Activated CD4-positive, alpha-beta T cell treated with anti-CD3 and anti-CD28 coated beads, Interleukin-2, amount 50 U/mL, for 4 hours (primary cell): ENCODE measurements around the gene HBS1L.
A peak's percentile ranks its signal among the peaks of the same experiment; 100 is the strongest.

Source experiments
- DNase-seq, 2 experiments: peaks; one replicate each; pipeline ENCODE4 v3.0.0-alpha.2; 2020

Gene HBS1L

DNA sequence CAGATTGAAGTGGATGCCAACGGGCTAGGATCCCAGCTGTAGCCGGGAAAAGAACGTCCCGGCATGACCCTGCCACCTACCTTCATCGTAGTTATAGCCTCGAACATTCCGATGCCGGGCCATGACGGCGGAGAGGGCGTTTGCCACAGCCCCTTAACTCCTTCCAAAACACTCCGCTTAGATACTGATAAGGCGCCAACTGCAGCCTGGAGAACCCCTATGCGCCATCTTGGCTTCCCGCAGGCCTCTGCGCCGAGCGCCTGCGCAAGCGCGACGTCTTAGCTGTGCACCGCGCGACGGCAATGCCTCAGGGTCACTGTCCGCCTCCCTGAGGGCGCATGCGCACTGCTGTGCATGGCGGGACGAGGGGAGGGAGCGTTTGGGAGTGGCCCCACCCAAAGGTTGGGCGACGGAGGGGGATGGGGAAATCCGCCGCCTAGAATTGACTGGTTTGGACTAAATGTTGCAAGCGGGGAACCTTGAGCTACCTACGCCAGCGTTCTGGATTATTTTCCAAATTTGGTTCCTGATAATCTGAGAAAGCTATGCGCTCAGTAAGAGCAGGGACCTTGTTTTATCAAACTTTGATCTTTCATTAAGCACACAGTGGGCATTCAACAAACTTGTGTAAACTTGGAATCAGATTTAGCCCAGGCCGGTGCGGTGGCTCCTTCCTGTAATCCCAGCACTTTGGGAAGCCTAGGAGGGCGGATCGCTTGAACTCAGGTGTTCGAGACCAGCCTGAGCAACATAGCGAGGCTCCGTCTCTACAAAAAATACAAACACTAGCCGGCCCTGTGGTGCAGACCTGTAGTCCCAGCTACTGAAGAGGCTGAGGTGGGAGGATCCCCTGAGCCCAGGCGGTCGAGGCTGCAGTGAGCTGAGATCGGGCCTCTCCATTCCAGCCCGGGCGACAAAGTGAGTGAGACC, at the start of gene HBS1L:
HBS1L (minus strand) TSS at position 254 of the 930 bp plus-strand sequence; CDS start at position 123, 131 bp downstream.
- peak; percentile 94 to 95 for DNase-seq

DNA sequence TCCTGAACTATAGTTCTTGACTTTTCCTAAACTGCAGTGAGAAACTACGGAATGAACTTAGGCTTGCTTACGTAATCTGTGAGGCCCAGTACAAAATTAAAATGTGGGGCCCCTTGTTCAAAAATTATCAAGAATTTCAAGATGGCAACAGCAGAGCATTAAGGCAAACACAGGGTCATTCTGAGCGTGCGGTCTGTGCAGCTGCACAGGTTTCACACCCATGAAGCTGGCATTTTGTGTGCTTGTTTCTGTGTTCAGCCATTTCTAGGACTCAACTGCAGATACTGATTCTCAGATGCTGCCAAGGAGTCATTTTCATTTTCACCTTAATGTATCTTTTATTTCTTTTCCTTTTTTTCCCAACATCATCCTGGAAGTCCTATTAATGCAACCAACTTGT, 49.6 kb upstream of the HBS1L start:
- DNase-seq: no peak

DNA sequence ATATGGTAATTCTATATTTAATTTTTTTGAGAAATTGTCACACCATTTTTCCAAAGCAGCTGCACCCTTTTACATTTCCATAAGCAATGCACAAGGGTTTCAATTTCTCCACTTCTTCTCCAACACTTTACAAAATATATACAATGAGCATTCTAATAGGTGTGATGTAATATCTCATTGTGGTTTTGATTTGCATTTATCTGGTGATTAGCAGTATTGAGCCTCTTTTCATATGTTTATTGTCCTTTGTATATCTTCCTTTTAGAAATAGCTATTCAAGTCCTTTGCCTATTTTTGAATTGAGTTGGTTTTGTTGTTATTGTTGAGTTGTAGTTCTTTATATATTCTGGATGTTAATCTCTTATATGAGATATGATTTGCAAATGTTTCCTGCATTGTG, 47.6 kb upstream of the HBS1L start:
- no peak for DNase-seq

DNA sequence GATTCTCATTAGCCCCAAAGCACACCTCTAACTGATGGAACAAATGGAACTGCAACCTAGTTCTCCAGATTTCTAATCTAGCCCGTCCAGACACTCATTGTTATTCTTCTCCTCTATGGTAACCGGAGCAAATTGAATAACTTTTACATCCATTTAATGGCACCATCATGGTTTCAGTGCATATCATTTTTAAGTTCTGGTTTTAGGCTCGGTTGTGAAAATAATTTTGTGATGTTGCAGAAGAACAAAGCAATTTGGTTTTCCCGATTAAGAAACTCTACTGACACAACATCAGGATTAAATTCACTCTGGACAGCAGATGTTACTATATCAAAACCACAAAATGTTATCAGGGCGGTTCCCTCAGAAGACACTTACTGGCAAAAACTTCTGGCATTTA, 42.5 kb upstream of the HBS1L start:
- DNase-seq: no peak

DNA sequence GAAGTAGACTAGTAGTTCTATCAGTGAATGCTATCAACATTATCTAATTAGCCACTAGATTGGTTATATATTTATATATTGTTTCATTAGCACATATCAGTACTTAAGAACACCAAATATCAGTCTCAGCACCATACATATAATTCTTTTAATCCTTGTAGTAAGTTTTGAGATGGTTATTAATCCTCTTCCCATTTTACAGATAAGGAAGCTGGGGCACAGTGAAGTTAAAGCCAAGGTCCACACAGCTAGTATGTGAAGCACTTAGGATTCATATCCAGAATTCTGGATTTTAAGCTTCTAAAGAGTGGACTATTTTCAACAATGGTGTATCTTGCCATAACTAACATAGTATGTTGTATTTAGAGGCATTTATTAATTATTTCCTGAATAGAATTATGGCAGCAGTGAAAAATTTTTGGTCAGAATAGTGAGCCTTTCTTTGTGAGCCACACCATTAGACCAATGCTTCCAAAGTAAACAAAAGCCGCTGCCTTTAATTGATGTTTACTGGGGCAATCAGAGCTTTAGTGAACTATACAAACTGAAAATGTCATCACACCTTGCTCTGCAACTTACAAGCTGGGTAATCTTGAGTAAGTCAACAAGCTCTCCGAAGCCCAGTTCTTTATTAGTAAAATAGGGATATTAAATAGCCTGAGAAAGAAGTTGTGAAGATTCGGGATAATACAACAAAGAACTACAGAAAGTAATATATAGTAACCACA, 41.9 kb upstream of the HBS1L start:
- no peak for DNase-seq

DNA sequence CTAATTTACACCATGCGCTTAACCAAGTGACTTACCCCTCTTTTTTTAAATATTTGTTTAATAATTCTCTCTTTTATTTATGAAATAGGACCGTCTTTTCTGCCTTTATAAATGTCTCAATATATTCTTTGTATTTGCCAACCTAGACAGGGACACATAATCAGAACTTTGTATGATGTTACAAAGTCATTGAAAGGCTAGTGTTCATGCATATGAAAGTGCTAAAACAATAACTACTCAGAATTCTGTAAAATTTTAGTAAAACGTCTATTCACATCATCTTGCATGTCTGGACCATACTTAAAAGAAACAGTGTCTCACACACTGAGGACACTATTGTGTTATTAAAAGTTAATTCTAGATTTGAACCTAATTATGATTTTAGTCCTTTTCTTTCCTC, 41.1 kb upstream of the HBS1L start:
- no peak for DNase-seq

DNA sequence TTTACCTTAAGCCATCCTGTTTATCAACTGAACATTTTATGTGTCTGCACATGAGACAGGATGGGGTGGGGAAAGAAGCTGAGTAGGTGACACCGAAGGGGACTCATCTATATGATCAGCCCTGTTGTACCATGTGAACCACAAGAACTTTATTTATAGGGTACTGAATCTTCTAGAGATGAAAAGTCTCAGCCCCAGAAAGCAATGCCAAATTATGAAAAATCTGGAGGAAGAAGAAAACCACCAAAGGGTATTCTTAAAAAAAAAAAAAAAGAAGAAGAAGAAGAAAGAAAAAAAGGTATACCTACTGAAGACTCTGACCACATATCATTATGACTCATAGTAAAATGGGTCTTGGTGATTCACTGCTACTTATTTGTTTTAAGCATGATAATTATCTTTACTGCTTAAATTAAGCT, 39.8 kb upstream of the HBS1L start:
- DNase-seq: peak in 1 of 2 experiments; percentile 7

DNA sequence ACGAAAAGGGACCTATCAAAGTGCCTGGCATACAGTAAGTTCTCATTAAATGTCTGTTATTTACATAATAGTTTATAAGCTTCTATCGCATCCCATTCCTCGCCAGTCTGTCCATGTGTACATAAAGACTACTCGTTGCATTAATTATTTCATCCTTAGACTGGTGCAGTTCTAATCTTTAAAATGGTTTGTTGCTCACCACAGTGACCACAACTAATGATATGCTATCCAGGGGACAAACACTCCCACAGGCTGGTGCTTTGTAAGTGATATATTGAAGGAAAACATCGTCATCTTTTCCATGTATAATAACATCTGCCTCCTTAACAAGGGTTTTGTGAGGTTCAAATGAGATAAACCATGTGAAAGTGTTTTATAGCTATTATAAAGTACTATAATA, 39.0 kb upstream of the HBS1L start:
- no peak for DNase-seq

DNA sequence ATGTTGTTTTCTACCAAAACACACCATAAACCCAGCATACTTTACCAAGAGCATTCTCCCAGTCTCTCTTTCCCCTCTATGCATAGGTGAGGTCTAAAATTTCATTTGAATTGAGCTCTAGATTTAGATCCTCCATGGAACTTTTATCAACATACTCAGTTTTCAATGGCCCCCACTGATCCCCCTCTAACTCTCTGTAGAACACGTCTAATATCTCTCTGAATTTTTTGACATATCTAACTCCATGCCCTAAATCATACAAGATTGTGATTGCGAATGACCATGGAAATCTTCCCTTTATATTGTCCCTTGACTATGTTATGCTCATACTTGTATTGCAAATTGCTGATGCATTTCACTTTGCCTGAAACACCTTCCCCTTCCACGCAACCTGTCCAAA, 38.1 kb upstream of the HBS1L start:
- DNase-seq: no peak

DNA sequence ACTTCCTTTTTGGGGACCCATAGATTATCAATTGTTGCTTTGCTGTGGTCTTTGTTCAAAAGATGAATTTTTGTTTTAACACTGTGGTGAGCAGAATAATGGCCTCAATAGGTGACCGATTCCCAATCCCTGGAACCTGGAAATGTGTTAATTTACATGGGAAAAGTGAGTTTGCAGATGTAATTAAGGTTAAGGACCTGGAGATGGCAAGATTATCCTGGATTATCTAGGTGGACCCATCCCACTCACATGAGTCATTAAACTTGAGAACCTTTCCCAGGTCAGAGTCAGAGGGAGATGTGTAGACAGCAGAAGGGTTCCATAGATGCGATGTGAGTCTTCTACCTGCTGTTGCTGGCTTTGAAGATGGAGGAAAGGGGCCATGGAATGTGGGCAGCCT, 36.2 kb upstream of the HBS1L start:
- no peak for DNase-seq

DNA sequence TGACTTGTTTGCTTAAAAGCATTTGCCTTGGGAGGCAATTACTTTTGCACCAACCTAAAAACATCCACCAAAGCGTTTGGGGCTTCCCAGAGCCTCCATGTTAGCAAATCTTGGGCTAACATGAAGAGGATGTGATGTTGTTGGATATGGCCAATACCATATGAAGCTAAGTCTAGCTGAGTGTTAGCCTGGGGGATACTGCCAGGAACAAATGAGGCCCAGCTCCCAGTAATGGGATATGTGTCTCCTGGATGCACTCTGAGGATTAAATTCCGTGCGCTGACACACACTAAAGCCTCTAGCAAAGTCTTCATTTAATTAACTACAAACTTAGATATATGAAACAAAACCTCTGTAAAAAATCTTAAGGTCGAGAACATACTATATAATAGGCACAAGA, 35.3 kb upstream of the HBS1L start:
- DNase-seq: no peak

DNA sequence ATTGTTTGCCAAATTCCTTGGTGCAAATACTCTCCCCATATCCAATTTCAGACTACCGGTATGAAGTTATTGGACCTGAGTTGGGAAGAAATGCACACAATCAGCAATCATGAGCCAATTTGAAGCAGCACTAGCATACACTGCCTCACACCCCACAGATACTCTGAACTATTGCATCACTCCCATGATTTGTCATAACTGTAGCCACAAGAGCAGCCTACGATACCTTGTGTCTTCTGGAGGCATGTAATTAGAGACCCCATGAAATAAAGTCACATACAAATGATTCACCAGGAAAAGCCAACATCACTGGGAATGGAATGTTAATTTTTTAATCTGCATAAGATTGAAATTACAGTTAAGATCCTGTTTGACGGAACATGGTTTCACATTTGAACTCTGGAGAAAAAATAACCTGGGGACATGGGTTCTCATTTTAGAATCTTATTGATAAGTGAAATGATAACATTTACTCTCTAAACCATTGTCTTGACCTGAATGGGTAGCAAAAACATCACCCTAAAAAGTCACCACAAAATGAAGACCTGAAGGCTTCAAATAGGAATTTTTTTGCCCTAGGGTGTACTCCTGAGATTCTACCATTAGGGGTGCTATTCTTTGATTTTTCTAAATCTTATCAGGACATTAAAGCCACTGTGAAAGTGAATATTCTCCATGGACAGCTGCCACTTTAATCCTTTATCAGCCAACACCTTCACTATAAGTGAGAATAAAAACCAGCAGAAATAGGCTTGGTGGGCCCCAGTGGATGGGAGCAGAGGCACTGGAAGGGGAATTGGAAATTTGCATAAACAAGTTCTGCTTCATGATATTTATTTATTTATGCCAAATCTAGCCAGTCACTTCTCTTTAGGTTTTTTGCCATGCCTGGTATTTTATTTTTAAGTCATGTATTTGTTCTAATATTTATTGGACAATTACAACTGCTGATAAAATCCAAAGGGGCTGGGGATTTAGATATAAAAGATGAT, 34.5 kb upstream of the HBS1L start:
- peak in 1 of 2 experiments; percentile 6 for DNase-seq

DNA sequence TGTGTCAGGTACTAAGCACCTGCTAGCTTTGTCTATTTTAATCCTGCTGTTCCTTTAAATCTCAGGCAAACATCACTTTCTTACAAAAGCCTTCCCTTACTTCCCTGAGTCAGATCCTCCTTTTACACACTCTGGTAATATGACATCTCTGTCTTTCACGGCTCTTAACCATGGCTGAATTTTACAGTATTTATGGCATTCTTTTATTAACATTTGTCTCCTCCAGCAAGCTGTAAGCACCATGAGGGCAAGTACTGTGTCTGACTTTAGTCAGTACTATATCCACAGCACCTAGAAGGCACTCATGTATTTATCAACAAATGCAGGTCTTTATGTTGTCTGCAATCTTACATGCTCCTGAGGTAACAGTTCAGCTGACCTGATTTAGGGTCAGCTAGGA, 33.7 kb upstream of the HBS1L start:
- no peak for DNase-seq

DNA sequence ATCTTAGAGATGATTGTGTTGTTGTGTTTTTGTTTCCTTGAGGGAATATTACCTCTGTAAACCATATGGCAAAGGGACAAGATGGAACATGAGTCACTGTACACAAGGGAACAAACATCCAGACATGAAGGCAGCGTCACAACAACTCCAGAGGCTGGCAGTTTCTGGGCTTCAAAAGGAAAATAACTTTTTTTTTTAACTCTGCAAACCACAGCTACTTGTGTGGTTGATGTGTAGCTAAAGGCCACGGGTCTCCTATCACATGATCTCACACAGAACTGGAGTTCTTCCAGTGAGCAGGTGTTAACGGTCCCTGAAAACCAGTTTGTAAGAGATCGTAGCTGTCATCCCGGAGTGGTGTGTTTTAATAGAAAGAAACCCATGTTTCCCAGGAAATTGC, 33.2 kb upstream of the HBS1L start:
- peak; percentile 15 to 19 for DNase-seq

DNA sequence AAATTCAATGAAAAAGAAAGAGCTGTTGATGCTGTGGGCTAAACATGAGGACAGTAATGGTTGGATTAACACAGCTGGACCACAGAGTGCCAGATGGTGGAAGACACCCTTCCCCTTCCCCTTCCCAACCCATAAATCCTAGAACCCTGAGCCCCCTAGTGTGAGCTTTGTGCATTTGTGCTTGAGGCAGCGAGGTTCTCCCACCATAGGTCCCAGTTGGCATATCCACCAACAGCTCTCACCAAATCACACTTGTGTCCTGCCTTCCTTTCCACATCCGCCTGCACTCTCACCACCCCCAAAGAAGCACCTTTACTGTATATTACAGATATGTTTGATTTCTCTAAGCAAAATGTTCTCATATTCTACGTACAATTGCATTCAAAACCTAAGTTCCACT, 32.8 kb upstream of the HBS1L start:
- DNase-seq: no peak

DNA sequence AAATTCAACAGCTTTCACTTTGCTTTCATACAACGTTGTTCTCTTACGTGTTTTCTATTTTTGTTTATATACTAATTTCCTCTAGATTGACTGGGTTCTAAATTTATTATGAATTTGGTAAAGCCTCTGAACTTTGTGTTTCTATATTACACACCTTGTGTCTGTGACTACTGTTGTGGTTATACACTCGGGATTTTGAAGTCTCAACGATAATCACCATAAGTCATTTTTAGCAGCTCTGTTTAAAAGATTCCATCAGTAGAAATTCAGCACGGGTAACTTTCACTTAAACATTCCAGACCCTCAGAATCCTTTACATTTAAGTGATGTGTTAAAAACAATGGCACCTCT, 31.8 kb upstream of the HBS1L start:
- DNase-seq: no peak

DNA sequence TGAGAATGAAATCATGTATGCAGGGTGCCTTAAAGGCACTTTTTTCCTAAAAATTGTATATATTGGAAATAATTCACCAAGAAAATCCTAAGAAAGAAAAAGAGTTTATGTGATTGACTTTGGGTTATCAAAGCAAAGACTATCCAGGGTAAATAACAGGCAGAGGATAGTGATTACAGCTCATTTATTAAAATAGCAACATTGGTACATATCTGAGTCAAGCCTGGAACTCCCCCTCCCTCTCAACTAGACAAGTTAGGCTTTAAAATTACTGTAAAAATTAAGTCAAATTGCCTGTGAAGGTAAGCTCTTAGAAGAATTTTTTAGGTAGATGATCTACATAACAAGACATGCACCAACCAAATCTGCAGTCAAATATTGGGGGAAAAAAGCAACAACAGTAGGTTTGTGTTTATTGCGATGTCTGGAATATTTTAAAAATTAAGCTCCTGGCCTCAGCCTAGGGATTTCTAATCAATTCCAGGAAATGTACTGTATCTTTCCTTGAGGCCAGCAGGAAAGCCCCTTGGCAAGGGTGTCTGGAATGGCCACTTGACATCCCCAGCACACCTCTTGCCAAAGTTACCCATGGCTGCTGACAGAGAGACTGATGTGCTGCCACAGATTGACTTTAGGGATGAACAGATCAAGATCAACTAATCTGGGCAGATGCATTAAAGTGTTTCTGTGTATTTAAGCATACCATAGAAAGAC, 31.2 kb upstream of the HBS1L start:
- no peak for DNase-seq

DNA sequence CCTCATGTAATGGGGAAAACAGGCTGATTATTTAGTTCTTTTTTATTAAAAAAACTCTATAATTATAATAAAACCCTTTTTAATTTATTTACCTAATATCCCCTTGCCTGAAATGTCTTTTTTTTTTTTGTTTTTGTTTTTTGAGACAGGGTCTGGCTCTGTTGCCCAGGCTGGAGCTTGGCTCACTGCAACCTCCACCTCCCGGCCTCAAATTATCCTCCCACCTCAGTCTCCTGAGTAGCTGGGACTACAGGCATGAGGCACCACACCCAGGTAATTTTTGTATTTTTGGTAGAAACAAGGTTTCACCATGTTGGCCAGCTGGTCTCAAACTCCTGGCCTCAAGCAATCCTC, 30.3 kb upstream of the HBS1L start:
- DNase-seq: no peak

DNA sequence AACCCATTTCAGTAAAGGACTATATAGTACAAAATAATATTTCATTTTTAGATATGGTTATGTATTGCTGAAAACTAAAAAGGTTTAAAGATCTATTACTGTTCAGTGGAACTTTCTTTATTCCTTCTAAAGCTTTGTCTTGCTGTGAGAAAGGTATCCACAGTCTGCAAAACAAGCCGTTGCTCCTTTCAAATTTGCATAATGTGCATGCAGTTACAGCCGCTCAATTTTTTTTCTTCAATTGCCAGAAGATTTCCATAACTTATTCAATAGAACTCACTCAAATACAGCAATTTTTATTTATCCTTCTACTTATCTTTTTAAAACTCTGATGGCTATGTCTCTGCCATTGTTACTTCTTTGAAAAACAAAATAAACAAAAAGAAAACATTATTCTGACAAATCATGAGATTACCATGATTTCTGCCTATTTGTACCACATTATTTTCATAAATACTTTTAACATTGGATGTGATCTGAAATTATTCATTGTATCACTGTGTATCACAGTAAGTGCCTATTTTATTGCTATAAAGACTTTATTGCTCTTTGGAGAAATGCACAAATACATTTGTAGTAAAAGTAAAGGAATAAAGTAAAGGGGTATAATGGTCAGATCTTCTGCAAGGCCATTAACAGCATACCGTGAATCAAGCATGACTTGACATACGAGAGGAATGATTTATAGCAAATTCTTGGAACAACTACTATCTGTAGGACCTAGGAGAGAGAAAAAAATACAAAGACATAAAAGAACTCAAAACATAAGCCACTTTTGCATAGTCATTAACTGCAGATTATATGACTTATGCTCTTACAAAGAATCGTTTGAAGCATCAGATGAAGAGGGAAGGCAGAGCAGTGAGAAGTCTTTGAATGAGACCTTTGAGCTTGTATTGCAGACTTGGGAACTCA, 29.6 kb upstream of the HBS1L start:
- DNase-seq: no peak

DNA sequence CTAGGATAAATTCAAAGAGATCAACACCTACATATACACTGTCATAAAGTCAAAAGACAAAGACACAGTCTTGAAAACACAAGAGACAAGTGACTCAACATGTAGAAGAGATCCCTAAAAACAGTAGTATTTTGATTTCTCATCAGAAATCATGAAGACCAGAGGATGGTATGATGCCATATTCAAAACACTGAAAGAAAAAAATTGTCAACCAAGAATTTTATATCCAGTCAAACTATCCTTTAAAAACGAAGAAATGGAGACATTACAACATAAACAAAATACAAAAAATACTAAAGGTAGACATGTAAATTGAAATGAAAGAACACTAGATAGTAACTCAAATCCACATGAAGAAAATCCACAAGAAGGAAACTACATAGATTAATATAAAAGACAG, 27.3 kb upstream of the HBS1L start:
- DNase-seq: no peak

DNA sequence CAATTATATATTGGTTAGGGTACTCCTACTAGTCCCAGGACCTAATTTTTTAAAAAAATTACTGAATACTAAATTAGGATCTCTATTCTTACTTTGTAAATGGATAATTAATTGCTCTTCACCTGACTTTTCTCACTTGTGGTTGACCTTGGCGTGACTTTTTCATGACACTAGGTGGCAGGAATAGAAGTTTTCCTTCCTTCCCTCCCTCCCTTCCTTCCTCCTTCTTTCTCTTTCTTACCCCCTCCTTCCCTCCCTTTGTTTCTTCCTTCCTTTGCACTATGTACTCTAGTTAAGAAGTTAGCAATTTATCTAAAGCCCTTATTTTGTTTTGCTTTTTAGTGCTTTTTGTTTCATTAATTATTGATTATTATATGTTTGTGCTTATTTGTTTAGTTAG, 20.4 kb upstream of the HBS1L start:
- no peak for DNase-seq
